HG03108 (cell line): ENCODE measurements around the gene PCDHA6.
"Not testable (repeated sequence)": the region's sequence is repeated elsewhere in the genome, so short reads cannot be mapped to it uniquely, and the experiment has no call there.

Experiments used
- ATAC-seq: cut with Tn5 transposase; IDR thresholded peaks from one replicate; pipeline ENCODE4 v1.9.1; 2021; ENCODE audit warnings: moderate library complexity; ENCODE audit not compliant: unreplicated experiment

The PCDHA6 gene, protein sequence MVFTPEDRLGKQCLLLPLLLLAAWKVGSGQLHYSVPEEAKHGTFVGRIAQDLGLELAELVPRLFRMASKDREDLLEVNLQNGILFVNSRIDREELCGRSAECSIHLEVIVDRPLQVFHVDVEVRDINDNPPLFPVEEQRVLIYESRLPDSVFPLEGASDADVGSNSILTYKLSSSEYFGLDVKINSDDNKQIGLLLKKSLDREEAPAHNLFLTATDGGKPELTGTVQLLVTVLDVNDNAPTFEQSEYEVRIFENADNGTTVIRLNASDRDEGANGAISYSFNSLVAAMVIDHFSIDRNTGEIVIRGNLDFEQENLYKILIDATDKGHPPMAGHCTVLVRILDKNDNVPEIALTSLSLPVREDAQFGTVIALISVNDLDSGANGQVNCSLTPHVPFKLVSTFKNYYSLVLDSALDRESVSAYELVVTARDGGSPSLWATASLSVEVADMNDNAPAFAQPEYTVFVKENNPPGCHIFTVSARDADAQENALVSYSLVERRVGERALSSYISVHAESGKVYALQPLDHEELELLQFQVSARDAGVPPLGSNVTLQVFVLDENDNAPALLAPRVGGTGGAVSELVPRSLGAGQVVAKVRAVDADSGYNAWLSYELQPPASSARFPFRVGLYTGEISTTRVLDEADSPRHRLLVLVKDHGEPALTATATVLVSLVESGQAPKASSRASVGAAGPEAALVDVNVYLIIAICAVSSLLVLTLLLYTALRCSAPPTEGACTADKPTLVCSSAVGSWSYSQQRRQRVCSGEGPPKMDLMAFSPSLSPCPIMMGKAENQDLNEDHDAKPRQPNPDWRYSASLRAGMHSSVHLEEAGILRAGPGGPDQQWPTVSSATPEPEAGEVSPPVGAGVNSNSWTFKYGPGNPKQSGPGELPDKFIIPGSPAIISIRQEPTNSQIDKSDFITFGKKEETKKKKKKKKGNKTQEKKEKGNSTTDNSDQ

DNA sequence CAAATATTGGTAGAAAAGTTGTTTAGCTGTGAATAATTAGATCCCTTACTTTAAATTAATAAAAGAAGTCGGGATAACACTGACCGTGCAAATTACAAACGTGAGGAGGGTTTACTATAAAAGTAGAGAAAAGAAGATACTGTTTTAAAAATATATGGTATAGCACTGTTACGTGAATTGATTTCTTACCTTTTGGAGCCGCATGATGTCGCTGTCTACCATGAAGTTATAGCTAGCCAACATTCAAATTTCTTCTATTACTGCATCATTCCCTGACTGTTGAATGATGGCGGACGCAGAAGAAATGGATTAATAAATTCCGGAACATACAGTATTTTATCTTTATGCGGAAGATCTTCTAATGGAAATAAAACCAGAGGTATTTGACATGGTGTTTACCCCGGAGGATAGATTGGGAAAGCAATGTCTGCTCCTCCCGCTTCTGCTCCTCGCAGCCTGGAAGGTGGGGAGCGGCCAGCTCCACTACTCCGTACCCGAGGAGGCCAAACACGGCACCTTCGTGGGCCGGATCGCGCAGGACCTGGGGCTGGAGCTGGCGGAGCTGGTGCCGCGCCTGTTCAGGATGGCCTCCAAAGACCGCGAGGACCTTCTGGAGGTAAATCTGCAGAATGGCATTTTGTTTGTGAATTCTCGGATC is at the start of gene PCDHA6:
Gene PCDHA6, plus strand, starts transcription at position 257 of the 658 bp plus-strand sequence. Its CDS starts 132 bp downstream, at position 389.
- ATAC-seq, result no peak

DNA sequence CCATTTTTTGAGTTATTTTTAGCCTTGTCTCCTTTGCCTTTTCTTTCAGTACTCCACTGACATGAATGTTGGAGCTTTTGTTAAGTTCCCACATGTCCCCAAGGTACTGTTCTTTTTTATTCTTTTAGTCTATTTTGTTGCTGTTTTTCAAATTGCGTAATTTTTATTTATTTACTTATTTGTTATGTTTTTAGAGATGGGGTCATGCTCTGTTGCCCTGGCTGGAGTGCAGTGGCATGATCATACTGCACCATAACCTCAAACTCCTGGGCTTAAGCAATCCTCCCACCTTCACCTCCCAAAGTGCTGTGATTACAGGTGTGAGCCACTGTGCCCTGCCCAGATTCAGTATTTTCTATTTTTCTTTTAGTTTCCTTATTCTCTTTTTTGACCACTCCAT is 47.2 kb upstream of the PCDHA6 start:
- no peak for ATAC-seq

DNA sequence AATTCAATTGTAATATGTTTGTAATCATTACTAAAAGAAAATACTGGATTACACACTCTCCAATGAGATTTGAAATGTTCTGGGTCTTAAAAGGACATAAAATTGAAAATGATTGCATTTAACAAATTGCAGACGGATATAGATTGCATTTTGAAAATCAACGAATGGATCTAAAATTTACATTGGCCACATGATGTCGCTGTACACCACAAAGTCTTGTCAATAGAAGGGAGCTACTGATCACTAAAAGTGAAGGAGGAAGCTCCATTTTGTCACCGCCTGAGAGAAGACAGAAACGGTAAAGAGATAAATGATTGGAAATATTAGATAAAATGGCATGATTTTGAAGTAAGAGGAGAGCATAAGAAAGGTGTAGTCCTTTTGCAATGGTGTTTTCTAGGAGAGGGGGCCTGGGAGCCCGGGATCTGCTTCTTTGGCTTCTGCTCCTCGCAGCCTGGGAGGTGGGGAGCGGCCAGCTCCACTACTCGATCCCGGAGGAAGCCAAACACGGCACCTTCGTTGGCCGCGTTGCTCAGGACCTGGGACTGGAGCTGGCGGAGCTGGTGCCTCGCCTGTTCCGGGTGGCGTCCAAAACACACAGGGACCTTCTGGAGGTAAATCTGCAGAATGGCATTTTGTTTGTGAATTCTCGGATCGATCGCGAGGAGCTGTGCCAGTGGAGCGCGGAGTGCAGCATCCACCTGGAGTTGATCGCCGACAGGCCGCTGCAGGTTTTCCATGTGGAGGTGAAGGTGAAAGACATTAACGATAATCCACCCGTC is 41.7 kb upstream of the PCDHA6 start, which contains the start of gene PCDHA1:
Gene PCDHA1, plus strand, starts transcription at position 236 of the 782 bp plus-strand sequence.
- no peak for ATAC-seq

DNA sequence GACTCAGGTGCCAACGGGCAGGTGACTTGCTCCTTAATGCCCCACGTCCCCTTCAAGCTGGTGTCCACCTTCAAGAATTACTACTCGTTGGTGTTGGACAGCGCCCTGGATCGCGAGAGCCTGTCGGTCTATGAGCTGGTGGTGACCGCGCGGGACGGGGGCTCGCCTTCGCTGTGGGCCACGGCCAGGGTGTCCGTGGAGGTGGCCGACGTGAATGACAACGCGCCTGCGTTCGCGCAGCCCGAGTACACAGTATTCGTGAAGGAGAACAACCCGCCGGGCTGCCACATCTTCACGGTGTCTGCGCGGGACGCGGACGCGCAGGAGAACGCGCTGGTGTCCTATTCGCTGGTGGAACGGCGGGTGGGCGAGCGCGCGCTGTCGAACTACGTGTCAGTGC is 40.3 kb upstream of the PCDHA6 start:
- ATAC-seq, result not testable (repeated sequence)

DNA sequence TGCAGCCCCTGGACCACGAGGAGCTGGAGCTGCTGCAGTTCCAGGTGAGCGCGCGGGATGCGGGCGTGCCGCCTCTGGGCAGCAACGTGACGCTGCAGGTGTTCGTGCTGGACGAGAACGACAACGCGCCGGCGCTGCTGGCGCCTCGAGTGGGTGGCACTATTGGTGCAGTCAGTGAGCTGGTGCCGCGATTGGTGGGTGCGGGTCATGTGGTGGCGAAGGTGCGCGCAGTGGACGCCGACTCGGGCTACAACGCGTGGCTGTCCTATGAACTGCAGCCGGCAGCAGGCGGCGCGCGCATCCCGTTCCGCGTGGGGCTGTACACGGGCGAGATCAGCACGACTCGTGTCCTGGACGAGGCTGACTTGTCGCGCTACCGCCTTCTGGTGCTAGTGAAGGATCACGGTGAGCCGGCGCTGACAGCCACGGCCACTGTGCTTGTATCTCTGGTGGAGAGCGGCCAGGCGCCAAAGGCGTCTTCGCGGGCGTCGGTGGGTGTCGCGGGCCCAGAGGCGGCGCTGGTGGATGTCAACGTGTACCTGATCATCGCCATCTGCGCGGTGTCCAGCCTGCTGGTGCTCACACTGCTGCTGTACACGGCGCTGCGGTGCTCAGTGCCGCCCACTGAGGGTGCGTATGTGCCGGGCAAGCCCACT is 39.8 kb upstream of the PCDHA6 start:
- ATAC-seq, result not testable (repeated sequence)

DNA sequence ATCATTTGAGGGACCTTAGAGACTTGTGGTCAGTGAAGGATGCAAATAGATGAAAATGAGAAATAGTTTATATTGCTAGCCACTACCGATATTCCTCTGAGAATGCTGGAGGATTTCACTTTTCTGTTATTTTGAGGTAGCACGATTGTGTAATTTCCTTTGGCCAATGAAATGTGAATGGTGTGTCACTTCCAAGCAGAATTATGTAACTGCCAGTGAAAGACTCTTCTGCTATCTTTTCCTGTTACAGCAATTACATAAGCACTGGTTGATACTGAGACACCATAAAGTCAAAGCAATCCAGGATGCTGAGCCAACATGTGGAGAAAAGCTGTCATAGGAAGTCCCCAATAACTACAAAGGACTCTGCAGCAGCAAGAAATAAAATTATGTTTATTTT is 36.7 kb upstream of the PCDHA6 start:
- ATAC-seq, result no peak

DNA sequence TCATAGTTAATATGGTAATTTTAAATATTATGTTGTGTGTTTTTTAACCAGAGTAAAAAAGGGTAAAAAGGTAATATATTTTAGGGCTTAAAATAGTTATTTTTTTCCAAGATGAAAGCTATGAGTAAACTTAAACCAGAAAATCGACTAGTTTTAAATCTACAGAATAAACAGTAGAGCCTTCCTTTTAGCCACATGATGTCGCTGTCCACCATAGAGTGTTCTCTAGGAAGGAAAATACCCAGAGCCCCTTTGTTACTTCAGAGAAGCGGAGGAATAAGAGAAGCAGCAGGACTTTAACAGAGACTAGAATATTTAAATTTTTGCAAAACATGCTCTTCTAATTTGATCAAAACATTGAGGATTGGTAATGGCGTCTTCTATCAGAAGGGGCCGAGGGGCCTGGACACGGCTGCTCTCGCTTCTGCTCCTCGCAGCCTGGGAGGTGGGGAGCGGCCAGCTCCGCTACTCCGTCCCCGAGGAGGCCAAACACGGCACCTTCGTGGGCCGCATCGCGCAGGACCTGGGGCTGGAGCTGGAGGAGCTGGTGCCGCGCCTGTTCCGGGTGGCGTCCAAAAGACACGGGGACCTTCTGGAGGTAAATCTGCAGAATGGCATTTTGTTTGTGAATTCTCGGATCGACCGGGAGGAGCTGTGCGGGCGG is 33.0 kb upstream of the PCDHA6 start, which contains the start of gene PCDHA2:
Gene PCDHA2, plus strand, starts transcription at position 258 of the 664 bp plus-strand sequence.
- no peak for ATAC-seq

DNA sequence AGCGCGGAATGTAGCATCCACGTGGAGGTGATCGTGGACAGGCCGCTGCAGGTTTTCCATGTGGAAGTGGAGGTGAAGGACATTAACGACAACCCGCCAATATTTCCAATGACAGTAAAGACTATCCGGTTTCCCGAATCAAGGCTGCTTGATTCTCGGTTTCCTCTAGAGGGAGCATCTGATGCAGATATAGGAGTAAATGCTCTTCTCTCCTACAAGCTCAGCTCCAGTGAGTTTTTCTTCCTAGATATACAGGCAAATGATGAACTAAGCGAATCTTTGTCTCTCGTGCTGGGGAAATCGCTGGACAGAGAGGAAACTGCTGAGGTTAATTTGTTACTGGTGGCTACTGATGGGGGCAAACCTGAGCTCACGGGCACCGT is 32.5 kb upstream of the PCDHA6 start:
- no peak for ATAC-seq

DNA sequence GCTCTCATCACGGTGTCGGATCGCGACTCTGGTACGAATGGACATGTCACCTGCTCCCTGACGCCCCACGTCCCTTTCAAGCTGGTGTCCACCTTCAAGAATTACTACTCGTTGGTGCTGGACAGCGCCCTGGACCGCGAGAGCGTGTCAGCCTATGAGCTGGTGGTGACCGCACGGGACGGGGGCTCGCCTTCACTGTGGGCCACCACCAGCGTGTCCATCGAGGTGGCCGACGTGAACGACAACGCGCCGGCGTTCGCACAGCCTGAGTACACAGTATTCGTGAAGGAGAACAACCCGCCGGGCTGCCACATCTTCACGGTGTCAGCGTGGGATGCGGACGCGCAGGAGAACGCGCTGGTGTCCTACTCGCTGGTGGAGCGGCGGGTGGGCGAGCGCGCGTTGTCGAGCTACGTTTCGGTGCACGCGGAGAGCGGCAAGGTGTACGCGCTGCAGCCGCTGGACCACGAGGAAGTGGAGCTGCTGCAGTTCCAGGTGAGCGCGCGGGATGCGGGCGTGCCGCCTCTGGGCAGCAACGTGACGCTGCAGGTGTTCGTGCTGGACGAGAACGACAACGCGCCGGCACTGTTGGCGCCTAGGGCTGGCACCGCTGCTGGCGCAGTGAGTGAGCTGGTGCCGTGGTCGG is 31.6 kb upstream of the PCDHA6 start:
- ATAC-seq, result not testable (repeated sequence)

DNA sequence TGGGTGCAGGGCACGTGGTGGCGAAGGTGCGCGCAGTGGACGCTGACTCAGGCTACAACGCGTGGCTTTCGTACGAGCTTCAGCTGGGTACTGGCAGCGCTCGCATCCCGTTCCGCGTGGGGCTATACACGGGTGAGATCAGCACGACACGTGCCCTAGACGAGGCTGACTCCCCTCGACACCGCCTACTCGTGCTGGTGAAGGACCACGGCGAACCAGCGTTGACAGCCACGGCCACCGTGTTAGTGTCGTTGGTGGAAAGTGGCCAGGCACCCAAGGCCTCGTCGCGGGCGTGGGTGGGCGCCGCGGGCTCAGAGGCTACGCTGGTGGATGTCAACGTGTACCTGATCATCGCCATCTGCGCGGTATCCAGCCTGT is 31.1 kb upstream of the PCDHA6 start:
- no peak for ATAC-seq

DNA sequence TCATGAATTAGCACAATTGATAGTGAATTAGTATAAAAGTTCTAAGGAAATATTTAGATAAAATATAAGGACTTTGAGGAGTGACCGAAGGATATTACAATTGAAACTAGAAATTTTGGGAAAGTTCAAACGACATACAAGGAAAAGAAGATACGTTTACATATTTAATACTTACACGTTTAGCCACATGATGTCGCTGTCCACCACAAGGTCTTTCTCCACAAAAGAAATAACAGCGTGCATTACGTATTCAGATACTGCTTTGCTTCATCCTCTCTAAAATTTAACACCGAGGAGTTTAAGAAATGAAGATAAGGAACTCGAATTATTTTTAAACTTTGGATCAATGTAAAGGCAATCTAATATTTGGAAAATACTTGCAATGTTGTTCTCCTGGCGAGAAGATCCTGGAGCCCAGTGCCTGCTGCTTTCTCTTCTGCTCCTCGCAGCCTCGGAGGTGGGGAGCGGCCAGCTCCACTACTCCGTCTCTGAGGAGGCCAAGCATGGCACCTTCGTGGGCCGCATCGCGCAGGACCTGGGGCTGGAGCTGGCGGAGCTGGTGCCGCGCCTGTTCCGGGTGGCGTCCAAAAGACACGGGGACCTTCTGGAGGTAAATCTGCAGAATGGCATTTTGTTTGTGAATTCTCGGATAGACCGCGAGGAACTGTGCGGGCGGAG is 26.8 kb upstream of the PCDHA6 start, which contains the start of gene PCDHA3:
Gene PCDHA3, plus strand, starts transcription at position 242 of the 678 bp plus-strand sequence.
- ATAC-seq, result no peak

DNA sequence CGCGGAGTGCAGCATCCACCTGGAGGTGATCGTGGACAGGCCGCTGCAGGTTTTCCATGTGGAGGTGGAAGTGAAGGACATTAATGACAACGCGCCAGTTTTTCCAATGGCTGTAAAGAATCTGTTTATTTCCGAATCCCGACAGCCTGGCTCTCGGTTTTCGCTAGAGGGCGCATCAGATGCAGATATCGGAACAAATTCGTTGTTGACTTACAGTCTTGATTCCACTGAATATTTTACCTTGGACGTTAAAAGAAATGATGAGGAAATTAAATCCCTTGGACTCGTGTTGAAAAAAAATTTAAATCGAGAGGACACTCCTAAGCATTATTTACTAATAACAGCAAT is 26.3 kb upstream of the PCDHA6 start:
- ATAC-seq, result no peak

DNA sequence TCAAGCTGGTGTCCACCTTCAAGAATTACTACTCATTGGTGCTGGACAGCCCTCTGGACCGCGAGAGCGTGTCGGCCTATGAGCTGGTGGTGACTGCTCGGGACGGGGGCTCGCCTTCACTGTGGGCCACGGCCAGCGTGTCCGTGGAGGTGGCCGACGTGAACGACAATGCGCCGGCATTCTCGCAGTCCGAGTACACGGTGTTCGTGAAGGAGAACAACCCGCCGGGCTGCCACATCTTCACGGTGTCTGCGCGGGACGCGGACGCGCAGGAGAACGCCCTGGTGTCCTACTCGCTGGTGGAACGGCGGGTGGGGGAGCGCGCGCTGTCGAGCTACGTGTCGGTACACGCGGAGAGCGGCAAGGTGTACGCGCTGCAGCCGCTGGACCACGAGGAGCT is 25.4 kb upstream of the PCDHA6 start:
- not testable (repeated sequence) for ATAC-seq

DNA sequence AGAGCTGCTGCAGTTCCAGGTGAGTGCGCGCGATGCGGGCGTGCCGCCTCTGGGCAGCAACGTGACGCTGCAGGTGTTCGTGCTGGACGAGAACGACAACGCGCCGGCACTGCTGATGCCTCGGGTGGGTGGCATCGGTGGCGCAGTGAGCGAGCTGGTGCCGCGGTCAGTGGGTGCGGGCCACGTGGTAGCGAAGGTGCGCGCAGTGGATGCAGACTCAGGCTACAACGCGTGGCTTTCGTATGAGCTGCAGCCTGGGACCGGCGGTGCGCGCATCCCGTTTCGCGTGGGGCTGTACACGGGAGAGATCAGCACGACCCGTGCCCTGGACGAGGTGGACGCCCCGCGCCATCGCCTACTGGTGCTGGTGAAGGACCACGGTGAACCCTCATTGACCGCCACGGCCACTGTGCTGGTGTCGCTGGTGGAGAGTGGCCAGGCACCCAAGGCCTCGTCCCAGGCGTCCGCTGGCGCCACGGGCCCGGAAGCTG is 24.9 kb upstream of the PCDHA6 start:
- no peak for ATAC-seq

DNA sequence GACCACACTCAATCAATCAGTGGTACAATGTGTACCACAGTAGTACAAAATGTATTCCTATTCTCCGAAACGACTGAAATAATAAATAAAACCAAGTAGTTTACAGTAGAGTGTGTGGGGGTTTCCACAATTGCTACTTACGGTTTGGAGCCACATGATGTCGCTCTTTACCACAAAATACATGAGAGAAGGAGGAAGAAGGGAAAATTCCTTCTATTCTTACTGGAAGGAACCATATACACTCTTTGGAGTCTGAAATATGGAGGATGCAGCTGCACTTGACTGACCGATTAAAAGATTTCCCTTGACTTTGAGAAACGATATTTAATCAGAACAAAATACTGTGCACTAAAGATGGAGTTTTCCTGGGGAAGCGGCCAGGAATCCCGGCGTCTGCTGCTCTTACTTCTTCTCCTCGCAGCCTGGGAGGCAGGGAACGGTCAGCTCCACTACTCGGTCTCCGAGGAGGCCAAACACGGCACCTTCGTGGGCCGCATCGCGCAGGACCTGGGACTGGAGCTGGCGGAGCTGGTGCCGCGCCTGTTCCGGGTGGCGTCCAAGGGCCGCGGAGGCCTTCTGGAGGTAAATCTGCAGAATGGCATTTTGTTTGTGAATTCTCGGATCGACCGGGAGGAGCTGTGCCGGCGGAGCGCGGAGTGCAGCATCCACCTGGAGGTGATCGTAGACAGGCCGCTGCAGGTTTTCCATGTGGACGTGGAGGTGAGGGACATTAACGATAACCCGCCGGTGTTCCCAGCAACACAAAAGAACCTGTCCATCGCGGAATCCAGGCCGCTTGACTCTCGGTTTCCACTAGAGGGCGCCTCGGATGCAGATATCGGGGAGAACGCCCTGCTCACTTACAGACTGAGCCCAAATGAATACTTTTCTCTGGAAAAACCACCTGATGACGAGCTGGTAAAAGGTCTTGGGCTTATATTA is 20.7 kb upstream of the PCDHA6 start, which contains the start of gene PCDHA4:
Gene PCDHA4, plus strand, starts transcription at position 235 of the 942 bp plus-strand sequence.
- no peak for ATAC-seq

DNA sequence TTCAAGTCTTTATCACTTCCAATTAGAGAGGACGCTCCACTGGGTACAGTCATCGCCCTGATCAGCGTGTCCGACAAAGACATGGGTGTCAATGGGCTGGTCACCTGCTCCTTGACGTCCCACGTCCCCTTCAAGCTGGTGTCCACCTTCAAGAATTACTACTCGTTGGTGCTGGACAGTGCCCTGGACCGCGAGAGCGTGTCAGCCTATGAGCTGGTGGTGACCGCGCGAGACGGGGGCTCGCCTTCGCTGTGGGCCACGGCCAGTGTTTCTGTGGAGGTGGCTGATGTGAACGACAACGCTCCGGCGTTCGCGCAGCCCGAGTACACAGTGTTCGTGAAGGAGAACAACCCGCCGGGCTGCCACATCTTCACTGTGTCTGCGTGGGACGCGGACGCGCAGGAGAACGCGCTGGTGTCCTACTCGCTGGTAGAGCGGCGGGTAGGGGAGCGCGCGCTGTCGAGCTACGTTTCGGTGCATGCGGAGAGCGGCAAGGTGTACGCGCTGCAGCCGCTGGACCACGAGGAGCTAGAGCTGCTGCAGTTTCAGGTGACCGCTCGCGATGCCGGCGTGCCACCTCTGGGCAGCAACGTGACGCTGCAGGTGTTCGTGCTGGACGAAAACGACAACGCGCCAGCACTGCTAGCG is 19.4 kb upstream of the PCDHA6 start:
- ATAC-seq, result not testable (repeated sequence)
